ENCODE measurements around the gene FZR1. TPM values are rescaled to one million over a fixed set of nuclear protein-coding genes. Genes with fewer than 3 reads are reported as not detected.

Gene FZR1
- total and polyA plus RNA-seq, 9 of the 15 experiments (the other 6 are each of a cell fraction or from before 2014, with no cell fraction given), result 0.18 to 48.0 (median 22.2) TPM

DNA sequence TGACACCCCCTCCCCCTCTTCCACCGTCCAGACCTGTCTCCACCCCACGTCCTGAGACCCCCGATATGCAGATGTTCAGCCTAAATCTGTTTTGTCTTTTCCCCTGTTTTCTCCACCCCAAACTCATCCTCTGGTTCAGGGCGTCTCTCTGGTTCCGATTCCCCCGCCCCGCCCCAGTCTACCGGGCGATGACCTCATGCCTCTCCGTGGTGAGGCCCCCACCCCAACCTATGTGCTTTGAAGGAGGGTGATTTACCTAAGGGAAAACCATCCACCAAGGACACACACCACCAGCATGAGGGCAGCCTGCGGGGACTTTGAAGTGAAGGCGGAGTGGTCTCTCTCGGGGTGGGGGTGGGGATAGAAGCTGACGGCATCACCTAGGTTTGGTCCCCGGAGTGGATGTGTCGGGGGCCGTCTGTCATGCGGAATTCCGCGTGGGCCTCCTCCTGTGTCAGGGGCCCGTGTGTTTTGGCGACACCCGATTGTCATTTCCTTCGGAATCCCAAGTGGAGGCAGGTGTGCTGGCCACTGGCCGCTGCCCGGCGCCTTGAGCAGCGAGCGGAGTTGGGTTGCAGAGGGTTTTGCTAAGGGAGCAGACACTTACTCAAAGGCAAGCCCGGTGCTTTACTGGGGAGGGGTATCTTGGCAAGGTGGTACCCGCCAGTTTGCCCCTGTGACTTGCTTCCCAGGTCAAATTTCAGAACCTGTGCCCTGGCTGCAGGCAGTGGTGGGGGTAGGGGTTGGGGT lies 1.4 kb downstream of the FZR1 start (continued):
- TF ChIP-seq, protein P1, sequence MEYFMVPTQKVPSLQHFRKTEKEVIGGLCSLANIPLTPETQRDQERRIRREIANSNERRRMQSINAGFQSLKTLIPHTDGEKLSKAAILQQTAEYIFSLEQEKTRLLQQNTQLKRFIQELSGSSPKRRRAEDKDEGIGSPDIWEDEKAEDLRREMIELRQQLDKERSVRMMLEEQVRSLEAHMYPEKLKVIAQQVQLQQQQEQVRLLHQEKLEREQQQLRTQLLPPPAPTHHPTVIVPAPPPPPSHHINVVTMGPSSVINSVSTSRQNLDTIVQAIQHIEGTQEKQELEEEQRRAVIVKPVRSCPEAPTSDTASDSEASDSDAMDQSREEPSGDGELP (CRISPR knock-in tag; IDR thresholded peaks at IDR 0.05; ENCODE audit: borderline replicate concordance), result peak; percentile 14; the same call in 1 of the 2 replicates
- TF ChIP-seq RBM22 (IDR thresholded peaks at IDR 0.05; ENCODE audit: low read depth, low read length, poor library complexity, severe bottlenecking), result no peak
- TF ChIP-seq SUPT5H (IDR thresholded peaks at IDR 0.05), result no peak
- TF ChIP-seq RFX1 (IDR thresholded peaks at IDR 0.05), result no peak
- no peak for TF ChIP-seq ZSCAN29 (IDR thresholded peaks at IDR 0.05)
- no peak for TF ChIP-seq EP400 (IDR thresholded peaks at IDR 0.05)
- TF ChIP-seq ZC3H11A (IDR thresholded peaks at IDR 0.05; ENCODE audit: low read depth, low read length), result no peak
- TF ChIP-seq, protein P2, sequence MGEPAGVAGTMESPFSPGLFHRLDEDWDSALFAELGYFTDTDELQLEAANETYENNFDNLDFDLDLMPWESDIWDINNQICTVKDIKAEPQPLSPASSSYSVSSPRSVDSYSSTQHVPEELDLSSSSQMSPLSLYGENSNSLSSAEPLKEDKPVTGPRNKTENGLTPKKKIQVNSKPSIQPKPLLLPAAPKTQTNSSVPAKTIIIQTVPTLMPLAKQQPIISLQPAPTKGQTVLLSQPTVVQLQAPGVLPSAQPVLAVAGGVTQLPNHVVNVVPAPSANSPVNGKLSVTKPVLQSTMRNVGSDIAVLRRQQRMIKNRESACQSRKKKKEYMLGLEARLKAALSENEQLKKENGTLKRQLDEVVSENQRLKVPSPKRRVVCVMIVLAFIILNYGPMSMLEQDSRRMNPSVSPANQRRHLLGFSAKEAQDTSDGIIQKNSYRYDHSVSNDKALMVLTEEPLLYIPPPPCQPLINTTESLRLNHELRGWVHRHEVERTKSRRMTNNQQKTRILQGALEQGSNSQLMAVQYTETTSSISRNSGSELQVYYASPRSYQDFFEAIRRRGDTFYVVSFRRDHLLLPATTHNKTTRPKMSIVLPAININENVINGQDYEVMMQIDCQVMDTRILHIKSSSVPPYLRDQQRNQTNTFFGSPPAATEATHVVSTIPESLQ (CRISPR knock-in tag; IDR thresholded peaks at IDR 0.05), result no peak
- TF ChIP-seq E2F3 (CRISPR knock-in tag; IDR thresholded peaks at IDR 0.05), result no peak
- no peak for TF ChIP-seq ERF (CRISPR knock-in tag; IDR thresholded peaks at IDR 0.05)
- TF ChIP-seq KDM2B (CRISPR knock-in tag; IDR thresholded peaks at IDR 0.05), result no peak
- TF ChIP-seq ZNF785 (CRISPR knock-in tag; IDR thresholded peaks at IDR 0.05), result no peak
- TF ChIP-seq RBM14 (IDR thresholded peaks at IDR 0.05; ENCODE audit: borderline replicate concordance, insufficient read depth, low read depth, low read length), result no peak
- TF ChIP-seq, protein P3, sequence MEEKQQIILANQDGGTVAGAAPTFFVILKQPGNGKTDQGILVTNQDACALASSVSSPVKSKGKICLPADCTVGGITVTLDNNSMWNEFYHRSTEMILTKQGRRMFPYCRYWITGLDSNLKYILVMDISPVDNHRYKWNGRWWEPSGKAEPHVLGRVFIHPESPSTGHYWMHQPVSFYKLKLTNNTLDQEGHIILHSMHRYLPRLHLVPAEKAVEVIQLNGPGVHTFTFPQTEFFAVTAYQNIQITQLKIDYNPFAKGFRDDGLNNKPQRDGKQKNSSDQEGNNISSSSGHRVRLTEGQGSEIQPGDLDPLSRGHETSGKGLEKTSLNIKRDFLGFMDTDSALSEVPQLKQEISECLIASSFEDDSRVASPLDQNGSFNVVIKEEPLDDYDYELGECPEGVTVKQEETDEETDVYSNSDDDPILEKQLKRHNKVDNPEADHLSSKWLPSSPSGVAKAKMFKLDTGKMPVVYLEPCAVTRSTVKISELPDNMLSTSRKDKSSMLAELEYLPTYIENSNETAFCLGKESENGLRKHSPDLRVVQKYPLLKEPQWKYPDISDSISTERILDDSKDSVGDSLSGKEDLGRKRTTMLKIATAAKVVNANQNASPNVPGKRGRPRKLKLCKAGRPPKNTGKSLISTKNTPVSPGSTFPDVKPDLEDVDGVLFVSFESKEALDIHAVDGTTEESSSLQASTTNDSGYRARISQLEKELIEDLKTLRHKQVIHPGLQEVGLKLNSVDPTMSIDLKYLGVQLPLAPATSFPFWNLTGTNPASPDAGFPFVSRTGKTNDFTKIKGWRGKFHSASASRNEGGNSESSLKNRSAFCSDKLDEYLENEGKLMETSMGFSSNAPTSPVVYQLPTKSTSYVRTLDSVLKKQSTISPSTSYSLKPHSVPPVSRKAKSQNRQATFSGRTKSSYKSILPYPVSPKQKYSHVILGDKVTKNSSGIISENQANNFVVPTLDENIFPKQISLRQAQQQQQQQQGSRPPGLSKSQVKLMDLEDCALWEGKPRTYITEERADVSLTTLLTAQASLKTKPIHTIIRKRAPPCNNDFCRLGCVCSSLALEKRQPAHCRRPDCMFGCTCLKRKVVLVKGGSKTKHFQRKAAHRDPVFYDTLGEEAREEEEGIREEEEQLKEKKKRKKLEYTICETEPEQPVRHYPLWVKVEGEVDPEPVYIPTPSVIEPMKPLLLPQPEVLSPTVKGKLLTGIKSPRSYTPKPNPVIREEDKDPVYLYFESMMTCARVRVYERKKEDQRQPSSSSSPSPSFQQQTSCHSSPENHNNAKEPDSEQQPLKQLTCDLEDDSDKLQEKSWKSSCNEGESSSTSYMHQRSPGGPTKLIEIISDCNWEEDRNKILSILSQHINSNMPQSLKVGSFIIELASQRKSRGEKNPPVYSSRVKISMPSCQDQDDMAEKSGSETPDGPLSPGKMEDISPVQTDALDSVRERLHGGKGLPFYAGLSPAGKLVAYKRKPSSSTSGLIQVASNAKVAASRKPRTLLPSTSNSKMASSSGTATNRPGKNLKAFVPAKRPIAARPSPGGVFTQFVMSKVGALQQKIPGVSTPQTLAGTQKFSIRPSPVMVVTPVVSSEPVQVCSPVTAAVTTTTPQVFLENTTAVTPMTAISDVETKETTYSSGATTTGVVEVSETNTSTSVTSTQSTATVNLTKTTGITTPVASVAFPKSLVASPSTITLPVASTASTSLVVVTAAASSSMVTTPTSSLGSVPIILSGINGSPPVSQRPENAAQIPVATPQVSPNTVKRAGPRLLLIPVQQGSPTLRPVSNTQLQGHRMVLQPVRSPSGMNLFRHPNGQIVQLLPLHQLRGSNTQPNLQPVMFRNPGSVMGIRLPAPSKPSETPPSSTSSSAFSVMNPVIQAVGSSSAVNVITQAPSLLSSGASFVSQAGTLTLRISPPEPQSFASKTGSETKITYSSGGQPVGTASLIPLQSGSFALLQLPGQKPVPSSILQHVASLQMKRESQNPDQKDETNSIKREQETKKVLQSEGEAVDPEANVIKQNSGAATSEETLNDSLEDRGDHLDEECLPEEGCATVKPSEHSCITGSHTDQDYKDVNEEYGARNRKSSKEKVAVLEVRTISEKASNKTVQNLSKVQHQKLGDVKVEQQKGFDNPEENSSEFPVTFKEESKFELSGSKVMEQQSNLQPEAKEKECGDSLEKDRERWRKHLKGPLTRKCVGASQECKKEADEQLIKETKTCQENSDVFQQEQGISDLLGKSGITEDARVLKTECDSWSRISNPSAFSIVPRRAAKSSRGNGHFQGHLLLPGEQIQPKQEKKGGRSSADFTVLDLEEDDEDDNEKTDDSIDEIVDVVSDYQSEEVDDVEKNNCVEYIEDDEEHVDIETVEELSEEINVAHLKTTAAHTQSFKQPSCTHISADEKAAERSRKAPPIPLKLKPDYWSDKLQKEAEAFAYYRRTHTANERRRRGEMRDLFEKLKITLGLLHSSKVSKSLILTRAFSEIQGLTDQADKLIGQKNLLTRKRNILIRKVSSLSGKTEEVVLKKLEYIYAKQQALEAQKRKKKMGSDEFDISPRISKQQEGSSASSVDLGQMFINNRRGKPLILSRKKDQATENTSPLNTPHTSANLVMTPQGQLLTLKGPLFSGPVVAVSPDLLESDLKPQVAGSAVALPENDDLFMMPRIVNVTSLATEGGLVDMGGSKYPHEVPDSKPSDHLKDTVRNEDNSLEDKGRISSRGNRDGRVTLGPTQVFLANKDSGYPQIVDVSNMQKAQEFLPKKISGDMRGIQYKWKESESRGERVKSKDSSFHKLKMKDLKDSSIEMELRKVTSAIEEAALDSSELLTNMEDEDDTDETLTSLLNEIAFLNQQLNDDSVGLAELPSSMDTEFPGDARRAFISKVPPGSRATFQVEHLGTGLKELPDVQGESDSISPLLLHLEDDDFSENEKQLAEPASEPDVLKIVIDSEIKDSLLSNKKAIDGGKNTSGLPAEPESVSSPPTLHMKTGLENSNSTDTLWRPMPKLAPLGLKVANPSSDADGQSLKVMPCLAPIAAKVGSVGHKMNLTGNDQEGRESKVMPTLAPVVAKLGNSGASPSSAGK (IDR thresholded peaks at IDR 0.05), result no peak
- TF ChIP-seq MCM7 (IDR thresholded peaks at IDR 0.05), result no peak
